ENCODE data around the gene ADAMTS20.

Gene ADAMTS20

GRCh38 chr12:43453761-43454160 is 98.2 kb downstream of the ADAMTS20 start:
- CTCF ChIA-PET: interaction anchor here (1.5 kb wide), 1 partner anchor 8 kb away, joined by 4 read pairs; no protein-coding TSS in a partner anchor
- no peak for TF ChIP-seq CTCF (IDR thresholded peaks at IDR 0.05; ENCODE audit: control extremely low read depth, extremely low read depth, low read depth, missing control alignments)
- POLR2A ChIA-PET: no interaction called here
- DNase-seq (ENCODE audit: extremely low spot score): no peak

GRCh38 chr12:43444940-43445564 is 107.0 kb downstream of the ADAMTS20 start:
- ChIA-PET POLR2A (no interaction called here), CTCF (interaction anchor here (0.7 to 3.2 kb wide), 13 partner anchors 11 to 440 kb away, joined by 3 to 48 read pairs (median 4); no protein-coding TSS in a partner anchor)
- DNase-seq (ENCODE audit: extremely low spot score): peak; percentile 10
- TF ChIP-seq CTCF (IDR thresholded peaks at IDR 0.05; ENCODE audit: control extremely low read depth, extremely low read depth, low read depth, missing control alignments): peak; percentile 75

- ChIA-PET CTCF (no interaction called here), POLR2A (no interaction called here)
- TF ChIP-seq CTCF (IDR thresholded peaks at IDR 0.05; ENCODE audit: control extremely low read depth, extremely low read depth, low read depth, missing control alignments): no peak
- DNase-seq (ENCODE audit: extremely low spot score): no peak
Observed at GRCh38 chr12:43436597-43436996, 115.4 kb downstream of the ADAMTS20 start.

- no peak for TF ChIP-seq CTCF (IDR thresholded peaks at IDR 0.05; ENCODE audit: control extremely low read depth, extremely low read depth, low read depth, missing control alignments)
- POLR2A ChIA-PET: no interaction called here
- CTCF ChIA-PET: interaction anchor here (1.4 to 2.3 kb wide), 3 partner anchors 9 to 27 kb away, joined by 4 to 6 read pairs (median 4); no protein-coding TSS in a partner anchor
- DNase-seq (ENCODE audit: extremely low spot score): no peak
Observed at GRCh38 chr12:43434614-43435013, 117.4 kb downstream of the ADAMTS20 start.

- ChIA-PET CTCF (interaction anchor here (1.9 kb wide), 1 partner anchor 21 kb away, joined by 6 read pairs; no protein-coding TSS in a partner anchor), POLR2A (no interaction called here)
- no peak for DNase-seq (ENCODE audit: extremely low spot score)
- no peak for TF ChIP-seq CTCF (IDR thresholded peaks at IDR 0.05; ENCODE audit: control extremely low read depth, extremely low read depth, low read depth, missing control alignments)
Observed at GRCh38 chr12:43428088-43428600, 123.9 kb downstream of the ADAMTS20 start.

- DNase-seq (ENCODE audit: extremely low spot score): no peak
- CTCF ChIA-PET: no interaction called here
- POLR2A ChIA-PET: no interaction called here
- TF ChIP-seq CTCF (IDR thresholded peaks at IDR 0.05; ENCODE audit: control extremely low read depth, extremely low read depth, low read depth, missing control alignments): no peak
Observed at GRCh38 chr12:43425361-43425760, 126.6 kb downstream of the ADAMTS20 start.

Data from GM10248 (cell line).